ENCODE data around the gene SPRY2.

GRCh38 chr13:80386592-80386991 lies 45.7 kb upstream of the SPRY2 start:
- TF ChIP-seq POLR2A (IDR thresholded peaks at IDR 0.05) (no peak), CTCF (IDR thresholded peaks at IDR 0.05) (no peak)
